Spleen (tissue), 7 donors: Measurements from ENCODE around the gene POLR3GL.

Experiments
- POLR2A ChIP-seq, 3 donors: fragments of 450-650 bp; IDR thresholded peaks; one replicate each; pipeline ENCODE4 v1.5.1; 2017; ENCODE audit warnings: antibody characterized with exemption in 3 of 3, mild to moderate bottlenecking in 1 of 3
- POLR2AphosphoS5 ChIP-seq, 3 donors: sonication (generic); formaldehyde crosslinking; IDR thresholded peaks; one replicate each; pipeline ENCODE4 v1.5.1; 2017; ENCODE audit warnings: antibody characterized with exemption in 3 of 3
- TF ChIP-seq, protein P1 (sequence below), 11 experiments: fragments of 200-600 bp in 7 of 11; fragments of 450-650 bp in 4 of 11; sonication (generic) in 4 of 11; IDR thresholded peaks in 8 of 11; conservative IDR thresholded peaks in 3 of 11; 1 replicate in 7 of 11; 2 replicates in 4 of 11; pipeline versions ENCODE4 v1.4.0 to v1.8.0; 2016 to 2021; ENCODE audit warnings: antibody characterized with exemption in 11 of 11, inconsistent platforms in 4 of 11, mild to moderate bottlenecking in 1 of 11
- donor health status: DM: no; HTN: no; CAD: no; lungs with moderate emphysema.
- donor health status: DM: no; HTN: no; CAD: no.
- donor health status: DM: no; HTN: no; CAD: no.

DNA sequence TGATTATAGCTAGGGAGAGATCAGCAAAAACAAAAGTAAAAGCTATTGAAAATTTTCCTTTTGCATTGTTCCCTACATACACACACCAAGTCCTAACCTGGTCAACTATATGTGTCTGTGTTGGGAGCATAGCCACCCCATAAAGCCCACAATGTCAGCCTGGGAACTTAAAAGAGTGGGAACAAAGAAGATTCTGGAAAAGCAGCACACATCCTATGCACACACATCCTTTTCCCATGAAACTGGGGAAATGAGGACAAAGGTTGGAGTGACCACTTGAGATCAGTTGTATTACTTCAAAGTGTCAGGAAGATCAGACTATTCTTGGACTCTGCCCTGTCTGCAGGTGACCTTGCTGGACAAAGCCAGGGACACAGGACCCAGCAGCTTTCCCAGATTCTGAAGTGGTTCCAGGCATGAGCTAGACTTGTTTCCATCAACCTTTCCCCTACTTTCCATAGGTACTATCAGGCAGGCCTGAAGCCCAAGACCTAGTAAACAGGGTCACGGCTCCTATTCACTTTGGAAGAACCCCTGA, 16.0 kb downstream of the POLR3GL start:
- TF ChIP-seq, protein P1, sequence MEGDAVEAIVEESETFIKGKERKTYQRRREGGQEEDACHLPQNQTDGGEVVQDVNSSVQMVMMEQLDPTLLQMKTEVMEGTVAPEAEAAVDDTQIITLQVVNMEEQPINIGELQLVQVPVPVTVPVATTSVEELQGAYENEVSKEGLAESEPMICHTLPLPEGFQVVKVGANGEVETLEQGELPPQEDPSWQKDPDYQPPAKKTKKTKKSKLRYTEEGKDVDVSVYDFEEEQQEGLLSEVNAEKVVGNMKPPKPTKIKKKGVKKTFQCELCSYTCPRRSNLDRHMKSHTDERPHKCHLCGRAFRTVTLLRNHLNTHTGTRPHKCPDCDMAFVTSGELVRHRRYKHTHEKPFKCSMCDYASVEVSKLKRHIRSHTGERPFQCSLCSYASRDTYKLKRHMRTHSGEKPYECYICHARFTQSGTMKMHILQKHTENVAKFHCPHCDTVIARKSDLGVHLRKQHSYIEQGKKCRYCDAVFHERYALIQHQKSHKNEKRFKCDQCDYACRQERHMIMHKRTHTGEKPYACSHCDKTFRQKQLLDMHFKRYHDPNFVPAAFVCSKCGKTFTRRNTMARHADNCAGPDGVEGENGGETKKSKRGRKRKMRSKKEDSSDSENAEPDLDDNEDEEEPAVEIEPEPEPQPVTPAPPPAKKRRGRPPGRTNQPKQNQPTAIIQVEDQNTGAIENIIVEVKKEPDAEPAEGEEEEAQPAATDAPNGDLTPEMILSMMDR (IDR thresholded peaks at IDR 0.05 in 8 of 11, conservative IDR thresholded peaks at IDR 0.05 in 3 of 11) = no peak
- no peak for TF ChIP-seq POLR2AphosphoS5 (IDR thresholded peaks at IDR 0.05)
- TF ChIP-seq POLR2A (IDR thresholded peaks at IDR 0.05) = no peak
